ENCODE data around the gene KRT8.
"Not testable (repeated sequence)": the region's sequence is repeated elsewhere in the genome, so short reads cannot be mapped to it uniquely, and the experiment has no call there.

Gene KRT8

DNA sequence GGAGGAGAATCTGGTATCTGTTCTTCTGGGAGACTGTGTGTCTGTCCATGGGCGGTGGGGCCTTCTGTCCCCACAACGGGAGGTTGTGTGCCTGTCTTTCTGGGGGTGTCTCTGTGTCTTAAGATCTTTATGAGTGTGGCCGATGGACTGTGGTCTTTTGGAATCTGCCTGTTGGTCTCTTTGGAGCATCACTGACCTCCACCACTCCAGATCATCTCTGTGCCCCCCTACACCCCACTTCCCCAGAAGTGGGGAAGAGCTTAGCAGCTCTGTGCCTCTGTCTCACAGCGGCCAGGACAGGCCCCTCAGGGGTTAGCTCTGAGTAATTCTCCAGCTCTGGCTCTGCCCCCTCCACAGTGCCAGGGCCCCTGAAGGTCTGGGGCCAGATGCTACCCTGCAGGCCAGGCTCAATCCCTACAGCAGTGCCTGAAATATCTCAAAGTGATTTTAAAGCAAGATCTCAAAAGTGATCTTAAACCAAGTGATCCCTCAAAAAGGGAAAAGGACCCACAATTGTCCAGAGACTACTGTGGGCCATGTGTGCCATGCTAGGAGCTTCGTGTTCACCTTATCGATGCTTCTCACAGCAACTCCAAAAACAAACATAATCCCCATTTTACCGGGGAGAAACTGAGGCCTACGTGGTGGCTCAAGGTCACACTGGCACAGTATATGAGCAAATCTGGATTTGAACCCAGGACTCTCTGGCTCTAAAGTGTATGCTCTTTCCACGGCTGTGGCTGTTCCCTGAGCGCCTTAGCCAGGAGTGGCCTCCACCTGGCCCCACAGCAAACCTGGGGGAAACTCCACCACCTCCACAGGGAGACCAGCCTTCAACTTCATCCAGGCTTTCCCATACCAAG is 30.1 kb downstream of the KRT8 start:
- in situ Hi-C loops (cut with MboI; ENCODE audit: low sequenced_read_pairs): no loop called here

DNA sequence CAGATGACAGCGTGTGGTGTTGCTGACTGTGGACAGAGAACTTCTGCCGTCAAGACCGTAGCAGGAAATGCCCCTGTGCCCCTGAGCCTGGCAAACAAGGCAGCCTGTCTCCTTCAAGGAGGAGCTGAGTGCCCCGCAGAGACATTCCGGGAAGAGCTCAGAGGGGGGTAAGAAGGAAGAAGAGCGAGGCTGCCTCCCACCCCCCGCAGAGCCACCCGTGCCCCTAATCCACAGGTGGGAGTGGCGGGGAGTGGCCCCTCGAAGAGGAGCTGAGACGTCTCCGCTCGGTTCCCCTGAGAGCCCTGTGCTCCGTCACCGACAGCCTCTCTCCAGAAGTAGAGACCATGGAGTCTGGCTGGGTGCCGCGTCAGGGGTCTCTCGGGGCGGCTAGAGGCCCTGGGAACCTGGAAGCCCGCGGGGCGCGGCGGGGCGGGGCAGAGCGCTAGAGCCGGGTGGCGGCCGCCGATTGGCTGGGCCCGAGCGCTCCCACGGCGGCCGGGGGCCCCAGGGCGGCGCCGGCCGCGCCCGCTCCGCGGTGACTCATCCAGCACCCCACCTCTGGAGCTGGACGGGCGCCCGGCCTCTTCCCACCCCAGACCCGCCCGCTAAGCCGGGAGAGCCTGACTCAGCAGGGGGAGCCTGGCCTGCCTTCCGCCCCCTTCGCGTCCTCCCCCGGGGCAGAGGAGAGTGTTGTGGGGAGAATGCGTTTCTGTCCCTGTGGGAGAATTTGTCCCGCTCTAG is 30.9 kb downstream of the KRT8 start:
- in situ Hi-C loops (cut with MboI; ENCODE audit: low sequenced_read_pairs): no loop called here

DNA sequence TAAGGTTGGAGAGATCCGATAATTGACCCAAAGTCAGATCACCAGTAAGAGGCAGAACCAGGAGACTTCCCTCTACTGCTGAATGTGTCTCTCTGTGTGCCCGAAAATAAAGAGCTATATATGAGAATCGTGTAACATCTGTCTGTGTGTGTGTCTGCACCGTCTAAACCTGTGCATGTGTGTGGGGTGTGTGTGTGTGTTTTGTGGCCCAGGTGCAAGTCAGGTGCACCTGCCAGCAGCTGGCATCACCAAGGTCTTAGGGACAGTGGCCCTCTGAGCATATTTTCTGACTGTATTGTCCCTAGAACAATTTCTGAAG is 31.4 kb downstream of the KRT8 start:
- in situ Hi-C loops (cut with MboI; ENCODE audit: low sequenced_read_pairs): no loop called here

DNA sequence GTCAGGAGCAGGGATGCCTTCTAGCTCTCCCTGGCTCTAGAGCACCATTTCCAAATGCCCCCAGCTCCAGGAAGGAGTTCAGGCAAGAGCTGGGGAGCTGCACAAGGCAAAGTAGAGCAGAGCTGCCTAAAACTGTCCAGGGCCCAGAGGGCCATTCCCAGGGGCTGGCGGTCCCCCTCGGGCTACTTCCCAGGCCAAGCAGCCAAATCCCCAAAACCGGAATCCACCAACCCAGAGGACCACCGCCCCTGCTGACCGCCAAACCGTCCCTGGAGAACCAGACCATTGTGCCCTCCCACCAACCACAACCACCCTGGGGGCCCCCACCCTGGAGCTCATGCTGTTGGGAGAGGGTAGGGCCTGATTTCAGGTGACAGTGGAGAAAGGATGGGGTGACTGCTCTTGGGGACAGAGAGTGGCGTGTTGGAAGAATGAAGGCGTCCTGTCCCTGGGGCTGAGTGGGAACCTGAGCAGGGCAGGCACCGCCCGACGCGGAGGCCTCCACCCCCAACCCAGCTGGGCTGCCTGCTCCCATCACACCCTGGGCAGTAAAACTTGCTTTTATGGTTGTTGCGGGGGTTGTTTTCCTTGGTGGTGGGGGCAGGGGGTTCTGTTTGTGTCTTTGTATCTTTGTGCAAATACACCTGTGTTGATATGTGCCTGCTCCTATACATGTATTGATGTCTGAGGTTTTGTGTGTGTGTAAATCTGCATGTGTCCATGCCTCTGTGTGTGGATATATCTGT is 32.1 kb downstream of the KRT8 start:
- in situ Hi-C loops (cut with MboI; ENCODE audit: low sequenced_read_pairs): no loop called here

DNA sequence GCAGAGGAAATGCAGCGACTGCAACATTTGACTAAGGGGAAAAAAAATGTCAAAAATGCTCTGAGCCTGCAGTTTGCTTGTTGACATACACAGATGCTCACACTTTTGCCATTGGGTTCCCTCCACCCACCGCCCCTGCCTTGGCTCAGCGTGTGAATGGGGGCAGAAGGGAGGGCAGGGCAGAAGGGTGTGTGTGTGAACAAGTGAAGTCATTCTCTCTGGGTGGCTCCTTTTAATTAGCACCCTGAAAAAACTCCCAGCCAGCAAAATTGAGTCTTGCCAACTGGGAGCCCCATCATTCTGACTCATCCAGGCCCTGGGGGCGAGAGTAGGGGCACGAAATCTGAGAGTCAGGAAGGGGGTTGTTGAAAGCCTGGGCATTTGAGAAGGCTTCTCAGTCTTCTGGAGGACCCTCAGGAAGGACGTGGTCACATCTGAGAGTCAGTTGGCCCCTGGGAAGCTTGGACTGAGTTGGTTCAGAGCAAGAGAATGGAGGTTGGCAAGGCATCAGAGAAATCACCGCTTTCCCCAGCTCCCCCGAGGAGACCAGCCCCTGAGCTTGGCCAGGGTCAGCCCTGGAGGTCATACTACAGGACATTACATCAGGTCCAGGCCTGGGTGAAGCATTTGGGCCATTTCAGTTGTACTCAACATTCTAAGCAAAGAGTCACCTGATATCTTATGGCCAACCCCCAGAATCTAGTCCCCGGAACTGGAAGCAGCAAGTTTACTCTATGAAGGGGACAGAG is 33.4 kb downstream of the KRT8 start:
- in situ Hi-C loops (cut with MboI; ENCODE audit: low sequenced_read_pairs): no loop called here

DNA sequence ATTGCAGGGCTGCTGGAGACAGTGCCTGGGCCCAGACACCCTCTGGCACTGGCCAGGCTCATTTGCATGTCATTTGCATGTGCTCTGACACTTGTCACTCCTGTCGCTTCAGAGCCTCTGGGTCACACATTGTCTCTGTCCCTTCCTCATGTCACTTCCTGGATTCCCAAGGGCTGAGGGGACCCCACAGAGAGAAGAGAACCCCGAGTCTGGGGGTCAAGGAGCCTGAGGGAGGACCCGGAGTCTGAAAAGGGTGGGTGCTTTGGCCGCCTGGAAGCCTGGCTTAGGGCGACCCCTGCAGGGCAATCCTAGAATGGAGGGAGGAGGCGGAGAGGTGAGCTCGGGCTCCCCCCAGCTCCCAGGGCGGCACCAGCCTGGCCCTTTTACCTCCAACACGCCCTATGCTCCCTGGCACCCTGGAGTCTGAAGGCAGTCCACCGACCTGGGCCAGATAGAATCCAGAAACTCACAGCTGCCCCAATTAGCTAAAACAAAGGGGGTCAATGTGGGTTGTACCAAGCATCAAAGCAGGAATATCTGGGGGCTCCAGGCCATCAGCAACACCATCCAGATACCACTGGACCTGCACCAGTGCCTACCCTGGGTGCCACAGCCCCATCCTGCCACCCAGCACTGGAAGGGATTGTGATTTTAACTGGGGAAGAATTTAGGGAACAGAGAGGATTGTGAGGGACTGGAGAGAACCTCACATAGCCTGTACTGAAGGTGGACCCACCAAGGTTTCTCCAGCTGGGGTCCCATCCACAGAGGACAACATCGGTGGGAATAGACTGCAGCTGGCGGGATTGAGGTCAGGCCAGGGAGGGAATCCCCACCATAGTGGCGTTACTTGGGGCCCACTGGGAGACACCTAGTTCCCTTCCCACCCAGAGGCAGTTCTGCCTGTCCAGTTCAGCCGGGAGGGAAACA is 34.2 kb downstream of the KRT8 start:
- in situ Hi-C loops (cut with MboI; ENCODE audit: low sequenced_read_pairs): no loop called here

DNA sequence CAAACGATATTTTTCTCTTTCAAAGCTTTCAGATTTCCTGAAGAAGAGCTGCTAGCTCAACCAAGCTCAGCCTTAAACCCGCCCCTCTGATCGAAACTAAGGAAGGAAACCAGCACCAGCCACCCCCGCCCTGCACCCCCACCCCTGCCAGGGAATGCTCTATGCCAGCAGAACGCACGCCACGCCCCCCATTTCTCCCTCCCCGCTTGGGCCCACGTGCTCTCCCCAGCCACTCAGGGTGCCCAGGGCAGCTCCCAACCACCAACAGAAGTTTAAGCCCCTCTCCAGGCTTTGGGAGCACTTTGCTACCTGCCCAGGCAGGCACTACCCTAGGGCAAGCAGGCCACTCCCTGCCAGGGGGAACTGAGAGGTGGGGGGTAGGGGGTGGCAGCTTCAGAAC is 37.2 kb downstream of the KRT8 start:
- in situ Hi-C loops (cut with MboI; ENCODE audit: low sequenced_read_pairs): no loop called here

DNA sequence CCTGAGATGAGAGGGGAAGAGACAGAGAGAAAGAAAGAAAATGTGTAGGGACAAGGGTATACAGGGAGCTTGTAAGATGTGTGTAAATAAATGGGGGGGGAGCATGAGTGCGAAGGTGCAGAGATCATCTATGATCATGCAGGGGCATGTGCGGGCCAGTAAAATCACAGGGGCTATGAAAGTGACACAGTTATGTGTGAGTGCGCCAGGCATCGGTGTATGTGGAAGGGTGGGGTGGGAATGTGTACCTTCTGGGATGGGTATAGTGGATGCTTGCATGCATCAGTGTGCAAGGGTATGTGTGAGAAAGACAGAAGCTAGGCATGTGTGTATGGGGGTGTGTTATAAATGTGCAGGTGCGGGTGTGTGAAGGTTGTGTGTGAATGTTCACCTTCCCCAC is 37.7 kb downstream of the KRT8 start:
- in situ Hi-C loops (cut with MboI; ENCODE audit: low sequenced_read_pairs): no loop called here

DNA sequence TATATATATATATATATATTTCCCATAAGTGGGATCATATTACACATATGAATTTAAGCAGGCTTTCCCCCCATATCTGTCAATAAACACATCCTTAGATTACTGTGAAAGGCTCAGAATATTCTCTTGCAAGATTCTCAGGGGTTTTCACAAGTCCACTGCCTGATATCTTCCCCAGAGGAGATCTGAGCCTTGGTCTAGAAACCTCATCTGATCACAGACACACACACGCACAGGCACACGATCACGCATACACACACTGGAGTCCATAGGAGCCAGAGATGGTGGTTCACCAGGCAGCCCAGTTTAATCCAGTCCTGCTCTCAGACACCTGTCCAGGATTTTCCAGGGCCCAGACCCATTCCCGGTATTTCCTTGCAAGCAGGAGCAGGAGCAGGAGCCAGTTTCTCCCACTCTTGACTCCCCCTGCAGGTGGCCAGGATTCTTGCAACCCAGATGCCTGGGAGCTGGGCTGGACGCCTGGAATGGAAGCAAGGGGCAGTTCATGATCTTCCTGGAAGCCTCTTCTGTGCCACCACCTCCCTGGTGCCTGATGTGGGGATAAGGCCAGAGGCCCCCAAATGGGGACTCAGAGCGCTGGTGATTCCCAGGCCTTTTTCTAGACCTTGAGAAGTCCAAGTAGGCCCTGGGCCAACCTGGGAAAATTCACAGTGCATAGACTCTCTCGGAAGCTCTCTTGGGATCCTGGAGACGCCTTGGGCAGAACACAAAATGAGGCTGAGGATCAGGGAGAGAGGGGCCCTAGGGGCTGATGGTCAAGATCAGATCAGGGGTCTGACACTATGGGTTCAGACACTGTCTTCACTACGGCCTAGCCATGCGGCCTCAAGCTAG is 39.6 kb downstream of the KRT8 start:
- in situ Hi-C loops (cut with MboI; ENCODE audit: low sequenced_read_pairs): no loop called here

DNA sequence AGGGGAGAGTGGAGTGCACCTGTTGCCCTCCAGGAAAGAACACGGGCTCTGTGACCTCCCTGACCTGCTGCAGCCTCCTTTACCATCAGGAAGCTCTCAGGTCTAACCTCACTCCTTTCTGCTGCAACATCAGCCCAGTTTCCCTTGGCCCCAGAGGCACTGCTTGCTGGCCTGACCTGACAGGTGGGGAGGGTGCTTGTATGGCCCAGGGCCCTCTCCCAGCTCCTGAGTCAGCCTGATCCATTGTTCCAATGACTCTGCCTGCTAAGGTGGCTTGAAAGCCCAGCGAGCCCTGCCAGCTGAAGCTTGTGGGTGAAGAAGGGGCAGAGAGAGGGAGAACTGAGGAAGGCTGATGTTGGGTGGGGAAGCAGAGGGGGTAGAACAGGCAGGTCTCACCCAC is 42.9 kb downstream of the KRT8 start:
- in situ Hi-C loops (cut with MboI; ENCODE audit: low sequenced_read_pairs): no loop called here

DNA sequence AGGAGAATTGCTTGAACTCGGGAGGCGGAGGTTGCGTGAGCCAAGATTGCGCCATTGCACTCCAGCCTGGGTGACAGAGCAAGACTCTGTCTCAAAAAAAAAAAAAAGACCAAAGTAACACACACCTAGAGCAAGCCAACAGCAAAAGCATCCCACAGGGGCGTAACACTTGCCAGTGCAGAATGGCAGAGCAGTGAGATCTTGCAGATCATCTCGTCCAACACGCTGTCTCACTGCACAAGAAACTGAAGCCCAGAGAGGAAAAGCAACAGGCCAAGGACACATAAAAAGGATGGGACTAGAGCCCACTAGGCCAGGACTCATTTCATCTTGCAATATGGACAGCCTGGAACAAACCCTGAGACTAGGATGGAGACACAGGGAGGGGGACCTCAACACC is 43.4 kb downstream of the KRT8 start:
- in situ Hi-C loops (cut with MboI; ENCODE audit: low sequenced_read_pairs): no loop called here

DNA sequence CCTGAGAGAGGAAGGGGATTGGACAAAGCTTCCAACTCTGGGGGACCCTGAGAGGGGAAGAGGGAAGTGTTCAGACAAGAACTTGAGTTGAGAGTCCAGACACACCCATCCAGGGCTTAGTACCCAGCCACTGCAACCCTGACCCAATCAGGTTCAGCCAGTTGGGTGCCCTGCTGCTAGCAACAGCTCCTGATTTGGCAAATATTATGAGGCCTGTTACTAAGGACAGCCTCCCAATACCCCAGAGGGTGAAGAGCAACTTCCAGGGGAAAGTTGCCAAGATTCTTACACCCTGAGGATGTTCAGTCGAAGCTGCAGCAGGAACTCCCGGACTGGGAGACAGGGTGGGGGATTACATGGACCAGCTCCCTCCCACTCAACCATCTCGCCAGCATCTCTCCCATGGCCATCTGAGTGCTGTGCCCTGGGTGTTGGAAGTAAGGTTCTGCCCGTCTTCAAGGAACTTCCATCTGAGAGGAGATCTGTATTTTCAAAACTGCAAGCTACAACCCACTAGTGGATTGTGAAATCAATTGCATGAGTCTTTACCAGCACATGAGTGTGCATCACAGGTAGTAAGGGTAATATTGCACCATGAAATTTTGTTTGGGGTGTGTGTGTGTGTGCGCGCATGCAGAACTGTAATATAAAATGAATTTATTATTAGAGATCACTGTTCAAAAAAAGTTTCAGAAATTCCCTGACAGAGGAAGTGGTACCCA is 44.6 kb downstream of the KRT8 start:
- in situ Hi-C loops (cut with MboI; ENCODE audit: low sequenced_read_pairs): no loop called here

DNA sequence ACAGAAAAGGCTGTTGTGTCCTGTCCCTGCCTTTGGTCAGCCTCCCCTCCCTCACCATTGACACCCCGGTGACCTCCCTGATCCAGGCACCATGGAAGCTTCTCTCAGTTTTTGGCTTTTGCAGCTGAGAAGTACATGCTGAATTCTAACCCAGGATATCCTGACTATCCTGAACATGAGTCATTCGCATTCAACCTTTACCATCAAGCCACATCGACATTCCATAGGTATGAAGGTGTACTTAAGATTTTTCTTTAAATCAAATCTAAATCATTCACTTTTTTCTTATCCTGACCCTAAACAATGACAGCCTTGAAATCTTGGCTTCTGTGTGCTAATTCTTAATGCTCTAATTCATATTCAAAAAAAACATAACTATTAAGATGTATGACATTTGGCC is 47.4 kb downstream of the KRT8 start:
- in situ Hi-C loops (cut with MboI; ENCODE audit: low sequenced_read_pairs): no loop called here

DNA sequence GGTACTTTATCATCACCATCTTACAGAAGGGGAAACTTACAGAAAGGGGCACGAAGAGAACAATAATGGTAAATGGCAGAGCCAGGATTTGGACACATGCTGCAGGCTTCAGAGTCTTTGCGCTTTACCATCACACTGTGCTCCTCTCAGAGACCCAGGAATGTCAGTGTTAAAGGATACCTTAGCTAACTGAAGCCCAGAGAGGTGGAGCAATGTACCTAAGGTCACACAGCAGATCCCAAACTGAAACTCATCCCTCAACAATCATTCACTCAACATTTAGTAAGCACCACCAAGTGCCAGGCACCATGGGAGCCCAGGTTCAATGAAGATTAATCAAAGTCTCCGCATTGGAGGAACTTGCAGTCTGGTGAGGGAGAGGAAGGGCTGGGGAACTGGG is 48.1 kb downstream of the KRT8 start:
- in situ Hi-C loops (cut with MboI; ENCODE audit: low sequenced_read_pairs): no loop called here

DNA sequence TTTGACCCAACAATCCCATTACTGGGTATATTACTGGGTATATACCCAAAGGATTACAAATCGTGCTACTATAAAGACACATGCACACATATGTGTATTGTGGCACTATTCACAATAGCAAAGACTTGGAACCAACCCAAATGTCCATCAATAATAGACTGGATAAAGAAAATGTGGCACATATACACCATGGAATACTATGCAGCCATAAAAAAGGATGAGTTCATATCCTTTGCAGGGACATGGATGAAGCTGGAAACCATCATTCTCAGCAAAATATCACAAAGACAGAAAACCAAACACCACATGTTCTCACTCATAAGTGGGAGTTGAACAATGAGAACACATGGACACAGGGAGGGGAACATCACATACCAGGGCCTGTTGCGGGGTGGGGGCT is 48.8 kb downstream of the KRT8 start:
- in situ Hi-C loops (cut with MboI; ENCODE audit: low sequenced_read_pairs): not testable (repeated sequence)

DNA sequence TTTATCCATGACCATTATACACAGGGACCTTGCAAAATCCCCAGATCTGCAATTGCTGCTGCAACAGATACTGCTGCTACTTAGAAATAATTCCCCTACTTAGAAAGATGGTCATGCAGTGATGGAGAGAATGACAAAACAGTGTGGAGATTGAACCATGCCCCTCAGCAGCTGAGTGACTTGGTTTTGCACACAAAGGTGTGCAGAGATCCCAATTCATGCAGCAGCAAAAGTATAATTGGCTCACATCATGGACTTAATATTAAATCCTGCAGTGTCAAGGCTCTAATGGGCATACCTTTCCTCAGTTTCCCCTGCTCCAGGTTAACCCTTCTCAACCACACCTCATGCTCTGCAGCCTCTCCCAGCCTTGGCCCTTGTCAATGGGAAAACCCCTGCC is 53.1 kb downstream of the KRT8 start:
- in situ Hi-C loops (cut with MboI; ENCODE audit: low sequenced_read_pairs): no loop called here

DNA sequence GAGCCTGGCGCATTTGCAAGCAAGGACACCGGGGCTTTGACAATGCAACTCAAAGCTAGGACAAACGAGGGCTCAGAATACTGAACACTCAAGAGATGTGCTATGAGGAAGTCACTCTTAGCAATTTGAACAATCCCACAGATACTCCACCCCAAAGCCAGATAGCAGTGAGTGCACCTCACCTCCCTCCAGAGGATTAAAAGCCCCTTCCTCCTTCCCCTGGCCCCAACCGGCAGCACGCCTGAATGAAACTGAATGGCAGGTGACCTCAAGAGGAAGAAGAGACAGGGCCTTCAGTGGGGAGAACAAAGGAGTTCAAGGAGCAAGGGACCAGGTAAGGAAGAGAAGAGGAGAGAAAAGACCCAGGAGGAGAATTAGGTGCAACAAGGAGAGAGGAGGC is 54.2 kb downstream of the KRT8 start:
- in situ Hi-C loops (cut with MboI; ENCODE audit: low sequenced_read_pairs): no loop called here

DNA sequence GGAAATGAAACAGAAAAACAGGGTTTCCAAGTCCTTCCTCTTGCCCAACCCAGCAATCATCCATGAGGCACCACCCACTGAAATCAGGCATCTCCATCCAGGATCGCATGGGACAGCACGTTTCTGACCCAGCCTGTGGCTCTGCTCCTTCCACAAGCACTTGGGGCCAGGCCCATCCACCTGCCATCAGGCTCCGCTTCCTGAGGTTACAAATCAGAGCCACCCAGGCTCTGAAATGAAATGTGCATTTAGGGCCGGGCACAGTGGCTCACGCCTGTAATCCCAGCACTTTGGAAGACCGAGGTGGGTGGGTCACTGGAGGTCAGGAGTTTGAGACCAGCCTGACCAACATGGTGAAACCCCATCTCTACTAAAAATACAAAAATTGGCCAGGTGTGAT is 55.4 kb downstream of the KRT8 start:
- in situ Hi-C loops (cut with MboI; ENCODE audit: low sequenced_read_pairs): no loop called here
